IPS-18c (cell line): ENCODE results near the gene SLC13A1.
"Not testable (repeated sequence)": the region's sequence is repeated elsewhere in the genome, so short reads cannot be mapped to it uniquely, and the experiment has no call there.

Experiments
- H3K4me3 ChIP-seq: 2 replicates; pipeline ENCODE4 v1.7.0; 2013; ENCODE audit warnings: low read depth, mild to moderate bottlenecking, low read length, moderate library complexity; ENCODE audit not compliant: insufficient read depth
- H3K9me3 ChIP-seq: one replicate; pipeline ENCODE4 v1.6.1; 2013; ENCODE audit warnings: mild to moderate bottlenecking, low read length, moderate library complexity; ENCODE audit not compliant: control insufficient read depth, insufficient read depth

Gene SLC13A1, protein sequence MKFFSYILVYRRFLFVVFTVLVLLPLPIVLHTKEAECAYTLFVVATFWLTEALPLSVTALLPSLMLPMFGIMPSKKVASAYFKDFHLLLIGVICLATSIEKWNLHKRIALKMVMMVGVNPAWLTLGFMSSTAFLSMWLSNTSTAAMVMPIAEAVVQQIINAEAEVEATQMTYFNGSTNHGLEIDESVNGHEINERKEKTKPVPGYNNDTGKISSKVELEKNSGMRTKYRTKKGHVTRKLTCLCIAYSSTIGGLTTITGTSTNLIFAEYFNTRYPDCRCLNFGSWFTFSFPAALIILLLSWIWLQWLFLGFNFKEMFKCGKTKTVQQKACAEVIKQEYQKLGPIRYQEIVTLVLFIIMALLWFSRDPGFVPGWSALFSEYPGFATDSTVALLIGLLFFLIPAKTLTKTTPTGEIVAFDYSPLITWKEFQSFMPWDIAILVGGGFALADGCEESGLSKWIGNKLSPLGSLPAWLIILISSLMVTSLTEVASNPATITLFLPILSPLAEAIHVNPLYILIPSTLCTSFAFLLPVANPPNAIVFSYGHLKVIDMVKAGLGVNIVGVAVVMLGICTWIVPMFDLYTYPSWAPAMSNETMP

DNA sequence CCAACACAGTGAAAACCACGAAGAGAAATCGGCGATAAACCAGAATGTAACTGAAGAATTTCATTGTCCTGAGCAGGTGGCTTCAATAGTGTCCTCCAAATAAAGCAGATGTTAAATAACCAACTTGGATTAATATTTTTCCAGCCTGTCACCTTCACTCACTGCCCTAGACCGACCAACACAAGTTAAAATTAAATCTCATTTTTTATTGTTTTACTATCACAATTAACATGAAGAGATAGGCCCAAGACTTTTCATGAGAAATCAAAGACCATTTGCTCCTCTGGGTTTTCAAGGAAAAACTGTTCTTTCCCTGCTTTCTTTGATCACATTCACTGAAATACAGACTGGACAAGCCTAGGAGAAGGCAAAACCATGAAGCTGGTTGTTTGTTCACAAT lies at the start of gene SLC13A1:
TSS of gene SLC13A1 (minus strand) at position 87 of the 400 bp plus-strand sequence. CDS start at position 64, 23 bp downstream.
- no peaks in the 10 kb centered on the region for H3K9me3 ChIP-seq

DNA sequence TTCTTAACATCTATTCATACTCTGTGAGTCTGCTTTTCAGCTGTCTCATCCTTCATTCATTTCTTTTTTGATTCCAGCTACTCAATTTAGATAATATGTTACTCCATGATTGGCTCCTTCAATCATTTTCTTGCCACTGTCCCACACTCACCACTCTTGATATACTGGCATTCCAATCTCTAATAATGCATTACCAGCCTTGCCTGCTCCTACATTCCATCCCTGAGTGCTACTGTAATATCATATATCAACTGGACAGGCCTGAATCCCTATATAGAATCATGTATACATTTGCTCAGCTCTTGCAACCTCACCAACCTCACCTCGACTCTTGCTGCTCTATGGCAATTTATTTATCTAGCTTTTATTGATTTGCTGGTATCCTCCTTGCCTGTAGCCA lies 45.0 kb upstream of the SLC13A1 start:
- H3K9me3 ChIP-seq: no peaks in the 10 kb centered on the region

More for the DNA sequence above, at the start of gene SLC13A1:
- H3K4me3 ChIP-seq: no peak within 1 kb of the TSS

DNA sequence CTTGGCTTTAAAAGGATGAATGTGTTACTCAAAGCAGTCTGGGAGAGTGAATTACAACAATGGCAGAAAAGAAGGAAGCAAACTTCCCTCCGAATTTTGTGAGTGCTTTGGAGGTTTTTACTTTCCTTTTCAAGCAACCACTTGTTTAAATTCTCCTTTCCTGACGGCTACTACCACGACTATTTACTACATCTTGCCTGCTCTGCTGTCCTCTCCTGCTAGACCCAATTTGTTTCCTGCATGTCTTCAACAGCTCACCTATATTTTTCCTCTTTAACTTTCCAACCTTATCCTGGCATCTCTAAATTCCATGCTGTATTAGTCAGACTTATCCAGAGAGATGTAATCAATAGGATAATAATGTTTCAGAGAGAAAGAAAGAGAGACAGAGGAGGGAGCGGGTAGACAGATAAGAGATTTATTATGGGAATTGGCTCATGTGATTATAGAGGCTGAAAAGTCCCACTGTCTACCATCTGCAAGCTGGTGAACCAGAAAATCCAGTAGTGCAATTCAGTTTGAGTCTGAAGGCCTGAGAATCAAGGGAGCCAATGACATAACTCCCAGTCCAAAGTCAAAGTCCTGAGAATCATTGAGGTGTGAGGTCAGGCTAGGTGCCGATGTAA lies 42.8 kb upstream of the SLC13A1 start:
- Histone ChIP-seq H3K4me3 (no peak overlapping the region), H3K9me3 (no peaks in the 10 kb centered on the region)

More for the DNA sequence above, 45.0 kb upstream of the SLC13A1 start:
- H3K4me3 ChIP-seq: no peak overlapping the region

DNA sequence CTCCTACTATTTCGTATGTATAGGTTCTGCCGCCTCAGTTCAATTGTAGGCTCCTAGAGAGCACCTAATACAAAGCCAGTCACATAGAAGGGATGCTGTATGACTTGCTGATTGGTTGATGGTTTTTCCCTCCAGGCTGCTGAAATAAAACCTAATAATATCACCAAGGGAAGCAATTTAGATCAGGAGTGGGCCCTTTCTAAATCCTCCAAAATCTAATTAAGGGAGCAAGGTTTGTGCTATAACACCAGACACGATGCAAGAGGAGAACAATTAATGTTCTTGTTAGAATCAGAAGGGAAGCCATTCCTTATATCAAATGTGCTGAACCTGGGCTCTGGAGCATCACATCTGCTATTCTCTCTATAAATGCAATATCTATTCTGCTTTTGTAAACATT lies 42.0 kb upstream of the SLC13A1 start:
- H3K9me3 ChIP-seq: no peaks in the 10 kb centered on the region
- H3K4me3 ChIP-seq: no peak overlapping the region

DNA sequence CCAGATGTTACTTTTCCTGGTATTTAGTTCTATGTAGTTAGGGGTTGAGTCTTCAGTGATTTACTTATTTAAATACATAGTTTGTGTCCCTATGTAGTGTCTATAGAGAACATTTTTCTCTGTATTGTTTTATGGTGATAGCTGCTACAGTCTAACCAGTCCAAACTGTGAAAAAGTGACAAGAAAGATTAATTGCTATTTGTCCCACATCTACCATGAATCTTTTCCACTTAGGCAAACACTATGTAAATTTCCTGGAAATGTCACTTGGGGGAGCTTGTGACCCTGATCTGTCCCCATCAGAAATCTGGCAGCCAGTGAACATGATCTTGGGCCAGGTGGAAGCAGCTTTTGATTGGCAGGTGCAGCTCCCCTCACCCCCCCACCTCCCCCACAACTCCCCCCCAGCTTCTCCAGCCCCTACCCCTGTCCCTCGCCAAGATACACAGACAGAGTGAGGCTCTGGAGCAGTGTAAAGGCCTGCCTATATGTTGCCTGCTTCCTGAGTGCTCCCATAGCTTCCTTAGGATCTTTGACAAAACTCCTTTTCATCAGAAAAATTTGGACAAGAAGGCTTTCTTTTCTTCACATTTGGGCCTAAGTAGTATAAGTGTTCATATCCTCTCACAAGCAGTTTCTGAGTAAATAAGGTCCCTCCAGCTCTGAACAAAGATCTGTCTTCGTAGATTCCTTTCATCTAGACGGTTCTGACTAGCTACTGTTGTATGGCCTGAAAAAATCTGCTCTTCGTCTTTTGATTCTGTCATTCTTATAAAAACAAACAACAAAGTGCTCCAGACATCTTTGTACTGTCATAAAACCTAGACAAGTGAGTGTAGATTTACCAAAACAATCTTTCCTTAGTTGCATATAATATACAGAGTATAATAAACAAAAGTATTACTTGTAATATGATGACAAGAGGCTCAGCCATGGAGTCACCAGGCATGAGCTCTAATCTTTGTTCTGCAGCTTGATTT lies 31.5 kb upstream of the SLC13A1 start:
- Histone ChIP-seq H3K9me3 (no peaks in the 10 kb centered on the region), H3K4me3 (no peak overlapping the region)

DNA sequence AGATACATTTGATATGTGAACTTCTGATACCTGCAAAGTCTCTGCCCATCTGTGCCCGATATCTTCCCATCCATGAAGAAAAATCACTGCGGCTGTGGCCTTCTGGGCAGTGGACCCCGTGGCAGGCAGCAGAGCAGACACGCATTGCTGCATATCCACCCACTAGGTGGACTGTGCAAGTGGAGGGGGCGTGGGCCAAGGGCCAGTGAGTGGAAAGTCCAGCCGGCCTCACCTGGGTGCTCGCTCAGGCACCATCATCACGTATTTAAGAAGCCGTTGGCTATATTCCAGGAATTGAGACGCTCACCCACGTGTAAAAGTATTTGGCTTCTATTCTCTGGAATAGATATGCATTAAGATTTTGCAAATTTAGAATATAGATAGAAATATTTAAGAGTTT lies 30.8 kb upstream of the SLC13A1 start:
- no peaks in the 10 kb centered on the region for H3K9me3 ChIP-seq
- no peak overlapping the region for H3K4me3 ChIP-seq

DNA sequence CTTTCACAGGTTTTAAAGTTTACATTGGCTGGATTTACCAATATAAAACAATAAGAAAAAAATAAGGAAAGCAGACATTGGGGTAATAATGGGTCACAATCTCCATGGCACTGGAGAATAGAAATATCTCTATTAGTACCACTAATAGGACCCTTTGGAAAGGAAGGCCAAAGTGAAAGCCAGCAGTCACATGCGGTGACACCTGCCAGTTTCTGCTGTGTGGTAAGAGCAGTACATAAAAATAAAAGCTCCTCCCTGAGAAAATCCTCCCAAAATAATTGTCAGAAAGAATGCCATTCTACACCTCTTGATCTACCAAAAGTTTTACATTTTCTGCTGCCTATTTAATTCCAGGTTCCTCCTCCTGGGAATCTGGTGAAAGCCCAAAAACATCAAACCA lies 30.4 kb upstream of the SLC13A1 start:
- H3K9me3 ChIP-seq: no peaks in the 10 kb centered on the region

DNA sequence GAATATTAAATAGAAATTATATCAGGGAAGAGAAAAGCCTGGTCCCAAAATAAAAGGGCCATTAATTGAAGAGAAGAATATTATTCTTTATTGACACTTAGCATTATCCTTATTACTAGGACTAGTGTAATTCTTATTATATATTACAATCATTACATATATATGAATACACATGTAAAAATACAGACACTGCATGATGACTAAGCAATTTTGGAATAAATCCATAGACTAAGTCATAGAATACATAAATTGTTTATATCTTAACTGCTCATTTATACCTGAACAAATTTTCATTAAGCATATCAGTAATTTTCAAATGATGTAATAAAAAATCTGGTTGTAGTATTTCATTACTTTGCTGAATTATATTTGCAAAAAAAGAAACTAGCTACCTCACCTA lies 29.7 kb upstream of the SLC13A1 start:
- H3K4me3 ChIP-seq: no peak overlapping the region
- no peaks in the 10 kb centered on the region for H3K9me3 ChIP-seq

More for the DNA sequence above, 30.4 kb upstream of the SLC13A1 start:
- H3K4me3 ChIP-seq: no peak overlapping the region

DNA sequence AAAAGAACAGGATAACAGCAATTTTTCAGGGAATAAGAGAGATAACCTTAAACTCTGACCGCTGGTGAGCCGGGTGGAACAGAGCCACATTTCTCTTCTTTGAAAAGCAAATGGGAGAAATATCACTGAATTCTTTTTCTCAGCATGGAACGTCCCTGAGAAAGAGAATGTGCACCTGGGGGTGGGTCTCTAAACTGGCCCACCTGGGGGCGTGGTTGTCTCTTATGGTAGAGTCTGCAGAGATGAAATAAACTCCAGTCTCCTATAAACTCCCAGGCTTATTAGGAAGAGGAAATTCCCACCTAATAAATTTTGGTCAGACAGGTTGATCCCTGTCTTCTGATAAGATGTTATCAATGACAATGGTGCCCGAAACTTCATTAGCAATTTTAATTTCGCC lies 27.9 kb upstream of the SLC13A1 start:
- H3K4me3 ChIP-seq, H3K9me3 ChIP-seq: not testable (repeated sequence)

DNA sequence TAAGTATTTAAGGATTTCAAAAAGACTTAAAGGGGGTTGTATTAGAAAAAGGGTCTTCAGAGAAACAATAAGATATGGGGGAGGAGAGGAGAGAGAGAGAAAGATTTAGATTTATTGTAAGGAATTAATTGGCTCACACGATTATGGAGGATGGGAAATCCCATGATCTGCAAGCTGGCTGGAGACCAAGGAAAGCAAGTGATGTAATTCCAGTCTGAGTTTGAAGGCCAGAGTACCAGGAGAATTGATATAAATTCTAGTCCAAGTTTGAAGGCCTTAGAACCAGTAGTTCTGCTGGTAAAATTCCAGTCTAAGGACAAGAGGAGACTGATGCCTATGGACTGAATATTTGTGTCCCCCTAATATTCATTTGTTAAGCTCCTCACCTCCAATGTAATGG lies 20.6 kb upstream of the SLC13A1 start:
- no peaks in the 10 kb centered on the region for H3K9me3 ChIP-seq

DNA sequence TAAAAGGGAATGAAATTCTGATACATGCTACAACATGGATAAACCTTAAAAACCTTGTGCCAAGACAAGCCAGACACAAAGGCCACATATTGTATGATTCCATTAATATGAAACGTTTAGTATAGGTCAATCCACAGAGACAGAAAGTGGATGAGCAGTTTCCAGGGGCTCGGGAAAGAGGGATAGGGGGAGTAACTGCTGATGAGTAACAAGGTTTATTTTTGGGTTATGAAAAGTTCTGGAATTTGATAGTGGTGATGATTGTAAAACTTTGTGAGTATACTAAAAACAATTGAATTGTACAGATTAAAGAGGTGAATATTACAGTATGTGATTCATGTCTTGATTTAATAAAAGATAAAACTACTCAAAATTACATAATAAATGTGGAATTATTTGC lies 19.1 kb upstream of the SLC13A1 start:
- H3K4me3 ChIP-seq: no peak overlapping the region

More for the DNA sequence above, 20.6 kb upstream of the SLC13A1 start:
- no peak overlapping the region for H3K4me3 ChIP-seq

DNA sequence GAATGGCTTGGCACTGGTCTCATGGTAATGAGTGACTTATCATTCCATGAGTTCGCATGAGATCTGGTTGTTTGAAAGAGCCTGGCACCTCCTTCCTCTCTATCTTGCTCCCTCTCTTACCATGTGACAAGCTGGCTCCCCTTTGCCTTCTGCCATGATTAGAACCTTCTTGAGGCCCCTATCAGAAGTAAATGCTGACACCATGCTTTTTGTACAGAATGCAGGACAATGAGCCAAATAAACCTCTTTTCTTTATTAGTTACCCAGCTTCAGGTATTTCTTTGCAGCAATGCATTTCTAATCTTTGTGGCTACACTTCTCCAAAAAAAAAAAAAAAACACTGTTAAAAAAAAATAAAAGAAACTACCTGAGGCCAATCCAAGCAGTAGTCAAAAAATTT lies 17.1 kb upstream of the SLC13A1 start:
- Histone ChIP-seq H3K4me3 (no peak overlapping the region), H3K9me3 (no peaks in the 10 kb centered on the region)

More for the DNA sequence above, 19.1 kb upstream of the SLC13A1 start:
- H3K9me3 ChIP-seq: no peaks in the 10 kb centered on the region

DNA sequence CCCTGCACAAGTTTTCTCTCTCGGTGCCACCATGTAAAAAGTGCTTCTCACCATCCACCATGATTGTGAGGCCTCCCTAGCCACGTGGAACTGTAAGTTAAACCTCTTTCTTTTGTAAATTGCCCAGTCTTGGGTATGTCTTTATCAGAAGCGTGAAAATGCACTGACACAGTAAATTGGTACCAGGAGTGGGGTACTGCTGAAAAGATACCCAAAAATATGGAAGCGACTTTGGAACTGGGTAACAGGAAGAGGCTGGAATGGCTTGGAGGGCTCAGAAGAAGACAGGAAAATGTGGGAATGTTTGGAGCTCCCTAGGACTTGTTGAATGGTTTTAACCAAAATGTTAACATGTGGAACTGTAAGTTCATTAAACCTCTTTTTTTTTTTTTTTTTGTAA lies 15.6 kb upstream of the SLC13A1 start:
- no peaks in the 10 kb centered on the region for H3K9me3 ChIP-seq
- H3K4me3 ChIP-seq: no peak overlapping the region

DNA sequence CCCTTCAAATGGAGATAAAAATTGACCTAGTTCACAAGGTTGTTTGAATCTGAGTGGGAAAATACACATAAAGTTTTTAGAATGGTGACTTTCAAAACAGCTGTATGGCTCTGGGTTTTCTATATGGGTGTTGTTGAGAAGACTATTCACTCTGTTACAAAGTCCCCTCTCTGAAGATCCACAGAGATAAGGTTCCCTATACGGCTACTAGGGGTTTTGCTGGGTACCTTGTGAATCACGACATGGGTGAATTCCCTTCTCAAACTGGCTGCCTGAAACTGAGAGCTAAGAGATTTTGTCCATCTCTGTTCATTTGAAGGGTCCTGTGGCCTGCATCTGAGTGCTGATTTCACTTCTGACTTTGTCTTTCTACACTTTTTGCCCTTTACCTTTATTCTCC lies 11.8 kb upstream of the SLC13A1 start:
- Histone ChIP-seq H3K4me3 (no peak overlapping the region), H3K9me3 (no peaks in the 10 kb centered on the region)

DNA sequence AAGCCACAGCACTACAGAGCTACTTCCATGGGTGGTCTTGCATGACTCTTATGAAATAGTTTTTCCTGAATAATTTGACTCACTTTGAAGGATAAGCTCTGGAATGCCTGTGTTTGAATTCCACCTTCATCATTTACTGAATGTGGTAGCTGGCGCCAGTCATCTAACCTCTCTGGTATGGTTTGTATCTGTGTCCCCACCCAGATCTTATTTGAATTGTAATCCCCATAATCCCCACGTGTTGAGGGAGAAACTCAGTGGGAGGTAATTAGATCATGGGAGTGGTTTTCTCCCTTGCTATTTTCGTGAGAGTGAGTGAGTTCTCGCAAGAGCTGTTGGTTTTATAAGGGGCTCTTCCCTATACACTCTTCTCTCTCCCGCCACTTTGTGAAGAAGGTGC lies 11.2 kb upstream of the SLC13A1 start:
- Histone ChIP-seq H3K4me3 (no peak overlapping the region), H3K9me3 (no peaks in the 10 kb centered on the region)

DNA sequence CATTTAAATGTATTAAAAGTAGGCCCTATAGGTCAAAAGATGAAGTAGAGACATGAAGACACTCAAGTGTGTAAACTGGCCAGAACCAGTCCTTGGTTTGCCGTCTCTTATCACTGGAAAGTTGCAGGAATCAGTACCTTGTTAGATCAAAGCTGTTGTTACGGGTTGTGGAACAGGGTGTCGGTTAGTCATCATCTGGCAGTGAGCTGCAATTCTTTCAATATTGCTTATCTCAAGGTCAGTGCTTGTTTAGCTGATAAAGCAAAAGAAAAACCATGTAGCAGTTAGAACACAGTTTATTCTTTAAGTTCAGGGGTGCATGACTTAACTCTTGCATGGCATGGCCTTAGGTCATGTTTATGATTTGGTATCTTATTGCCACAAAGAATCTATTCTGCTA lies 10.0 kb upstream of the SLC13A1 start:
- H3K9me3 ChIP-seq: no peaks in the 10 kb centered on the region
- H3K4me3 ChIP-seq: no peak overlapping the region

DNA sequence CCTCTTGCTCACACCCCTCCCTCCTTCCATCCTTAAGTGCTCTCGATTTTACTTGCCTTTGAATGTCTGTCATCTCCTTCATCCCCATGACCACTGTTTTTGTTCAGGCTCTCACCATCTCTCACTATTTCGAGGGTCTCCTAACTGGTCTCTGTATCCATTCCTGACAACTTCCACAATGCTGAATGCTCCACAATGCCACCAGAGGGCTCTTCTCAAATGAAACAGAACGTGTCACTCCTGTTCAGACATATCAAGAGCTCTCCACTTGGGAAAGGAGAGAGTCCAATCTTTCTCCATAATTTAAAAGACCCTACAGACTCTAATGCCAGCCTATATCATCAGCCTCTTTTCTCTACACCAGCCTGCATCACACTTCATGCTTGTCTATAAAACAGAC lies 9.0 kb upstream of the SLC13A1 start:
- no peak overlapping the region for H3K4me3 ChIP-seq
- no peaks in the 10 kb centered on the region for H3K9me3 ChIP-seq
